GM12873 (cell line): ENCODE data around the gene MUC13.

Experiments
- TF ChIP-seq, protein P1 (sequence below): IDR thresholded peaks from 2 replicates; pipeline ENCODE4 v1.5.1; 2012; ENCODE audit warnings: low read depth, mild to moderate bottlenecking, moderate library complexity, low read length, control low read depth; ENCODE audit not compliant: insufficient read depth; ENCODE audit errors: missing control alignments

The MUC13 gene

DNA sequence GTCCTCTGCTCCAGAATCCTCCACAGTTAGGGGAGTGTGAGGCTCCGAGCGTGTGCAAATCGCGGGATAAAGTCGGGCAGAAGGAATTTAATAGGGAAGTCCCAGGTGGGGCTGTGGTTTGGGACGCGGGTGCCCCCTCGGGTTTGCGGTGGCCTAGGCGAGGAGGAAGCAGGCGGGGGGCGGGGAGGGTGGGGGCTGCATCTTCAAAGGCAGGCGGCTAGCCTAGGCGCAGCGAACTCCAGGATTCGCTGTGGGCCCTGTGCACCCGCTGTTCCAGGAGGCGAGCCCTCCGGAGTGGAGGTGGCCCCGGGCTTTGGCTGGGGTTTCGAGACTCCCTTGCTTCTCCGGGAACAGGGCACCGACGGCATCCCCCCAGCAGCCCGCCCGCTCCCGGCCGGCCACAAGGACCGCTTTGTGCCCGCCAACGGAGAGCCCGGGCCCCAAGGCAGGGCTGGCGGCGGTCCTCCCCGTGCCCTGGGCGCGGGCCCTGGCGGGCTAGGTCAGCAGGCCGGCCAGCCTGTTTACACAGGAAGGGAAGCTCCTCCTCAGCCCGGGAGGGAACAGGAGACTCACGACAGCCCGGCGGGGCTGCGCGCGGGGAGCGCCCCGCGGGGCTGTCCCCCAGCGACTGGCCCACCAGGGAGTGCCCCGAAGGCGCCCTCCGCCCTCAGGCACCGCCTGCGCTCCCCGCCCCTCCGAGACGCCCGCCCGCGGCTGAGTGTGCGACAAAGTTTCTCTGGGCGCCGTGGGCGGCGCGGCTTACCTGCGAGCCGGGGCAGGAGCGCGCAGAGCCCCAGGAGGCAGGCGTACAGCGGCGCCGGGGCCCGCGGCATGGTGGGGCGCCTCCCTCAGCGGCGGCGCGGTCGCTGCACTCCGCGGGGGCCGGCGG is 48.1 kb downstream of the MUC13 start:
- TF ChIP-seq, protein P1, sequence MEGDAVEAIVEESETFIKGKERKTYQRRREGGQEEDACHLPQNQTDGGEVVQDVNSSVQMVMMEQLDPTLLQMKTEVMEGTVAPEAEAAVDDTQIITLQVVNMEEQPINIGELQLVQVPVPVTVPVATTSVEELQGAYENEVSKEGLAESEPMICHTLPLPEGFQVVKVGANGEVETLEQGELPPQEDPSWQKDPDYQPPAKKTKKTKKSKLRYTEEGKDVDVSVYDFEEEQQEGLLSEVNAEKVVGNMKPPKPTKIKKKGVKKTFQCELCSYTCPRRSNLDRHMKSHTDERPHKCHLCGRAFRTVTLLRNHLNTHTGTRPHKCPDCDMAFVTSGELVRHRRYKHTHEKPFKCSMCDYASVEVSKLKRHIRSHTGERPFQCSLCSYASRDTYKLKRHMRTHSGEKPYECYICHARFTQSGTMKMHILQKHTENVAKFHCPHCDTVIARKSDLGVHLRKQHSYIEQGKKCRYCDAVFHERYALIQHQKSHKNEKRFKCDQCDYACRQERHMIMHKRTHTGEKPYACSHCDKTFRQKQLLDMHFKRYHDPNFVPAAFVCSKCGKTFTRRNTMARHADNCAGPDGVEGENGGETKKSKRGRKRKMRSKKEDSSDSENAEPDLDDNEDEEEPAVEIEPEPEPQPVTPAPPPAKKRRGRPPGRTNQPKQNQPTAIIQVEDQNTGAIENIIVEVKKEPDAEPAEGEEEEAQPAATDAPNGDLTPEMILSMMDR: no peak

GRCh38 chr3:124885466-124886167 is 48.9 kb downstream of the MUC13 start:
- TF ChIP-seq, protein P1: no peak

DNA sequence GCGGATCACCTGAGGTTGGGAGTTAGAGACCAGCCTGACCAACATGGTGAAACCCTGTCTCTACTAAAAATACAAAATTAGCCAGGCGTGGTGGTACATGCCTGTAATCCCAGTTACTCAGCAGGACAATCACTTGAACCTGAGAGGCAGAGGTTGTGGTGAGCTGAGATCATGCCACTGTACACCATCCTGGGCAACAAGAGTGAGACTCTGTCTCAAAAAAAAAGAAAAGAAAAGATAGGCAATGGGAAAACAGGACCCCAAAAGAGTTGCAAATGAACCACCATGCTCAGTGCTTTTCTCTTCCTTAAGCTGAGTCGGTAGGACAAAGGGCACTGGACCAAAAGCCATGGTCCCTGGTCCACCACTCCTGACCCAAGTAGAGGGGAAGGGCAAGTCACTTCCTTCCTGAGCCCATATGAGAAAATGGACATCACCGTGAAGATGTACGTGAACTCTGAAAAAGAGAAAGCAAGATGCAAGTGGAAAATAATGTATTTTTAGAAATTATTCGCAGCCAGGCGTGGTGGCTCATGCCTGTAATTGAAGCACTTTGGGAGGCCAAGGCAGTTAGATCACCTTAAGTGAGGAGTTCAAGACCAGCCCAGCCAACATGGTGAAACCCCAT is 50.0 kb downstream of the MUC13 start:
- TF ChIP-seq, protein P1: no peak

- TF ChIP-seq, protein P1: no peak
These were observed 50.6 kb downstream of the MUC13 start for GRCh38 chr3:124883766-124884473.

GRCh38 chr3:124882816-124883747 is 51.5 kb downstream of the MUC13 start:
- TF ChIP-seq, protein P1: no peak

GRCh38 chr3:124881976-124882697 is 52.4 kb downstream of the MUC13 start:
- TF ChIP-seq, protein P1: no peak
